SK-N-SH treated with all-trans-retinoic acid at 6 μM for 48 hours (cell line): ENCODE measurements around the gene PLPP7.
"Not testable (repeated sequence)": the region's sequence is repeated elsewhere in the genome, so short reads cannot be mapped to it uniquely, and the experiment has no call there.

ENCODE experiments used
- BACH2 ChIP-seq: fragments of 250-450 bp; sonication (Bioruptor Pico); IDR thresholded peaks from 2 replicates; pipeline ENCODE4 v1.9.0; 2021; ENCODE audit warnings: mild to moderate bottlenecking, borderline replicate concordance
- GLIS3 ChIP-seq: fragments of 250-450 bp; sonication (Bioruptor Pico); IDR thresholded peaks from 2 replicates; pipeline ENCODE4 v1.5.0; 2020; ENCODE audit warnings: mild to moderate bottlenecking, moderate library complexity
- ZFP30 ChIP-seq: fragments of 450-650 bp; formaldehyde crosslinking; IDR thresholded peaks from 2 replicates; pipeline ENCODE4 v1.5.0; 2022; ENCODE audit warnings: mild to moderate bottlenecking, moderate library complexity

DNA sequence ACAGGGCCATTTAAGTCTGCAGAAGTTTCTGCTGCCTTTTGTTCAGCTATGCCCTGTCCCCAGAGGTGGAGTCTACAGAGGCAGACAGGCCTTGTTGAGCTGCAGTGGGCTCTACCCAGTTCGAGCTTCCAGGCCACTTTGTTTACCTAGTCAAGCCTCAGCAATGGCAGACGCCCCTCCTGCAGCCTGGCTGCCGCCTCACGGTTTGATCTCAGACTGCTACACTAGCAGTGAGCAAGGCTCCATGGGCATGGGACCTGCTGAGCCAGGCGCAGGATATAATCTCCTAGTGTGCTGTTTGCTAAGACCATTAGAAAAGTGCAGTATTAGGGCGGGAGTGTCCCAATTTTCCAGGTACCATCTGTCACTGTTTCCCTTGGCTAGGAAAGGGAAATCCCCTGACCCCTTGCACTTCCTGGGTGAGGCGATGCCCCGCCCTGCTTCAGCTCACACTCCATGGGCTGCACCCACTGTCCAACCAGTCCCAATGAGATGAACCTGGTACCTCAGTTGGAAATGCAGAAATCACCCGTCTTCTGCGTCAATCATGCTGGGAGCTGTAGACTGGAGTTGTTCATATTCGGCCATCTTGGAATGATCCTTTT, 55.5 kb downstream of the PLPP7 start:
- not testable (repeated sequence) for TF ChIP-seq ZFP30; BACH2 (CRISPR knock-in tag); GLIS3 (CRISPR knock-in tag)
